COLO668 (cell line): ENCODE results near the gene EIF1AX.
"Not testable (repeated sequence)": the region's sequence is repeated elsewhere in the genome, so short reads cannot be mapped to it uniquely, and the experiment has no call there.

Source experiments
- DNase-seq: peaks from one replicate; lab custom pipeline; 2025; ENCODE audit not compliant: unreplicated experiment; lab: John Stamatoyannopoulos, UW

The EIF1AX gene, protein sequence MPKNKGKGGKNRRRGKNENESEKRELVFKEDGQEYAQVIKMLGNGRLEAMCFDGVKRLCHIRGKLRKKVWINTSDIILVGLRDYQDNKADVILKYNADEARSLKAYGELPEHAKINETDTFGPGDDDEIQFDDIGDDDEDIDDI

GRCh38 chrX:20141281-20142220 lies at the start of gene EIF1AX:
Gene EIF1AX, minus strand, starts transcription at chrX:20141838. Its CDS starts 198 bp downstream, at chrX:20141640.
- DNase-seq = peak; percentile 96

DNA sequence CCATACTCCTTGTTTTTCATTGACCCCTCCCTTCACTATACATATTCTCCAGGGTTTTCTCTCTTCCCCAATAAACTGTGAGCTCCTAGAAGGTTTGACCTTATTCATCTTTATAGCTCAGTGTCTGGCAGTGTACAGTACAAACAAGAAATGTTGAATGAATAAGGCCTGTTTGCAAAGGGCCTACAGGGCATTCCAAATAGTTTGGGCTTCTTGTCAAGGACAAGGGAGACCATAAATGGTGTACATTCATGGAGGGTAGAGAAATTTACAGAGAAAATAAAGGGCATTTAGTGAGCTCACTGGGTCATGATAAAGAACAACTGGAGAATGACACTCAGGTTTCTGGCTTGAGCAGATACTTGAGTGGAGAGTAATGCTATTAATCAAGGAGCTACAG lies 47.5 kb upstream of the EIF1AX start:
- no peak for DNase-seq

- no peak for DNase-seq
Measured at GRCh38 chrX:20181598-20182329, 40.1 kb upstream of the EIF1AX start.

- no peak for DNase-seq
Measured at GRCh38 chrX:20177093-20177492, 35.5 kb upstream of the EIF1AX start.

DNA sequence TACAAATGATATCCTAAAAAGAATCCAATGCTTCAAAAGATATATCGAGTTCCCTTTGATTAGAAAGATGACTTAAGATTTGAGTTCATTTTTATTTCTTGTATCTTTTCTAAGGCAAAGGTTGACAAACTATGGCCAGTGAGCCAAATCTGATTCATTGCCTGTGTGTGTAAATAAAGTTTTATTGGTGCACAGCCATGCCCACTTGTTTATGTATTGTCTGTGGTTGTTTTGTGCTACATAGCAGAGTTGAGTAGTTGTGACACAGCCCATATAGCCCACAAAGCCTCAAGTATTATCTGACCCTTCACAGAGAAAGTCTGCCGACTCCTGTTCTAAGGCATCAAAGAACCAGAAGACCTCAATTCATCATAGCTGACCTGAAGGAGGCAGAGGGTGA lies 32.2 kb upstream of the EIF1AX start:
- DNase-seq = no peak

GRCh38 chrX:20173313-20173712 lies 31.7 kb upstream of the EIF1AX start:
- no peak for DNase-seq

DNA sequence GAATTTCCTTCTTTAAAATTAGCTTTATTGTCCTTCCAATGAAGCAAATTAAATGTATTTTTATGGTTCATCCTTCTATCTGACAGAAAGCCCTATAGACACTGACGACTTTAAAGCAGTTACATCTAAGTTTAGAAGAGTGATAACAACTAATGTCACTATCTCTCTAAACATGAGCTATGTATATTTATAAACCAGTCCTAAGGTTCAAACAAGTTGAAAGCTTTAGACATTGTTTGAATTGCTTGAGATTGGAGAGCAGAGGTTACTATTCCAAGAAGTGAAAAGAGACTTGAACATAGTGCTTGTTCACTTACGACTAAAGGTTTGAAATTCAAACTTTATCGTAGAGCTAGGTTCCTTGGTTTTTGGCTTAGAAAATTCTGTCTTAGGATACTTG lies 30.2 kb upstream of the EIF1AX start:
- no peak for DNase-seq

- DNase-seq = not testable (repeated sequence)
Measured at GRCh38 chrX:20162516-20162915, 20.9 kb upstream of the EIF1AX start.

- DNase-seq = no peak
Measured at GRCh38 chrX:20159797-20160385, 18.3 kb upstream of the EIF1AX start.

DNA sequence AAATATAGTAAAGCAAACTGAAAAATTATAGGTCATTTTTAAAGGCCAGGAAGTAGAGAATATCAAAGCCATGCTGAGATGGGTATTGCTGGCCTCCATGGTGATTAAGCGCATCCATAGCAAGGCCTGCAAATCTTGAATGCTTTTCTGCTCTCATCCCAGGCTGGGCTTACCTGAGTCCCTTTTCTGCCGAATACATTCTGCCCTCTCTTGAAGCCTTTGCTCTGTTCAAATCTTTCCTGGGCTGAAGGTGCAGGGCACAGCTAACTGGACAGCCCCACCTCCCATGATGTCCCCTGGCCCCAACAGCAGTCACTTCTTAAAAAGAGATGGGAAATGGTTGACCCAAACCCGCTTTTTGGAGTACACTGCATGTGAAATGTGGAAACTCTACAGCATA lies 10.1 kb upstream of the EIF1AX start:
- DNase-seq = no peak

- DNase-seq = no peak
Measured at GRCh38 chrX:20149326-20149725, 7.7 kb upstream of the EIF1AX start.

DNA sequence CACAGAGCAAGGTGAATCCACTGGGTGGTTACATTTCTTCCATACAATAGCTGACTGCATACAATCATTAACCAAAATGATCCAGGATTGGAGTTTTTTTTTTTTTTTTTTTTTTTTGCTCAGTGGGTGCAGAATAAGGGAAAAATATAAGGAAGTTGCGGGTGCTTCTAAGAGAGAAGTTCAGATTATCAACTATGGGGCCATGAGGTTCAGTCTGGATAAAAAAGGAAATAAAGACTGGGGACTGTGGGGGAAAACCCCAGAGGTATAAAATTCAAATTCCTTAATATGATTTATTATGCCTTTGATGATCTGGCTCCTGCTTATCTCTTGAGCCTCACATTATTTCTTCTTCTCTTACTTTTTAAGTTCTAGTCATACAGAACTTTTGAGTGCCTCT lies 5.9 kb upstream of the EIF1AX start:
- no peak for DNase-seq

GRCh38 chrX:20144491-20144890 lies 2.9 kb upstream of the EIF1AX start:
- DNase-seq = no peak

DNA sequence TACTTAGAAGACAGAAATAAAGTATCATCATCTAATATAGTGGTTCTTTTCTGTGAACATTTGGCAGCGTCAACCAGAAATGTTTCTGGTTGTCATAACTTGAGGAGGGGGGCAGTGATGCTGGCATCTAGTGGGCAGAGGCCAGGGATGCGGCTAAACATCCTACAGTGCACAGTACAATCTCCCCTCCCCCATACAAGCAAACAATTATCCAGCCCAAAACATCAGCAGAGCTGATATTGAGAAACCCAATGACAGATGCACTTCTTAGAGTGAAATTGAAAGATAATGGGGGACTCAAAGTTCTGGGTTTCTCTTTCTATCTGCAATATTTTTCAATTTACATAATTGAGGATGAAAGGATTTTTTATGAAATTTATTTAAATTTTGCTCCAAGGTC lies 1.9 kb upstream of the EIF1AX start:
- no peak for DNase-seq

DNA sequence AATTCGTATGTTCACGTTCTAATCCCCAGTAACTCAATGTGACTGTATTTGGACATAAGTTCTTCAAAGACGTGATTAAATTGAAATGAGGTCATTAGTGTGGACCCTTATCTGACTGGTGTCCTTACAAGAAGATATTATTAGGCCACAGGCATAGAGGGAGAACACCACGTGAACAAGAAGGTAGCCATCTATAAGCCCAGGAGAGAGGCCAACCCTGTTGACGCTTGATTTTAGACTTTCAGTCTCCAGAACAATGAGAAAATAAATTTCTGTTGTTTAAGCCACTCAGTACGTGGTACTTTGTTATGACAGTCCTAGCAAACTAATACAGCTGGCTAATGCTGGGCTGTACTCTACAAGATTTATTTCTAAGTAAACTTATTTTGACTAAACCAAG lies 1.5 kb upstream of the EIF1AX start:
- no peak for DNase-seq

DNA sequence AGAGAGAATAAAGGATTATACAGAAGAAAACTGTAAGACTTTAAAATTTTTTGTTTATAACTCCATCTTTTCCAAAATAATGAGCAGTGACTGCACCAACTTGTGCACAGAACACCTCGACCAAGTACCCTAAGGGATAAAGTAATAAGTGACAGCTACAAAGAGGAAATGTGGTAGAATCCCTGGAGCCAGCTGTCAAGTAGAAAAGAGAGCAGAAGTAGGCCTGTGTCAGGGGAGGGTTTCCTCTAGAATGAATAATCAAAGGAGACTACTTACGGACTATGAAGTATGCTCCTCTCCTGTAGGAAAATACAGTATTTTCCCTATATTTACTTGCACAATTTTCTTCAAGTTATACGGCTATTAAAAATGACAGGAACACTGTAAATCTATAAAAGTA lies 1.2 kb downstream of the EIF1AX start:
- no peak for DNase-seq

DNA sequence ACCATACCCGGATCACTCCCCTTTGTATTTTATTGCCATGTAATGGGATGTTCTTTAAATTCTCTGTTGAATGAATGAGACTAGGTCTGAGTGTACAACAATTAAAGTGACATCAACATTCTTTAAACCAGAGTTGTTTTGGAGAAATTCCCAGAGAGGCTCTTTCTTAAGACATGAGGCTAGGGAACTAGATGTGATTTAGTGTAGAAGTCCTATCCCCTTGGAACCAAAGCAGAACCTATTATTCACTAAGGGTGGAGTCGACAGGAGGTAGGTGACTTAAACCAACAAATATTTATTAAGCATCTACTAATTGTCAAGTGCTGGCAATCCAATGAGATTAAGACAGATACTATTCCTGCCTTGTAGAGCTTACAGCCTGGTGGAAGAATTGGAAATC lies 1.7 kb downstream of the EIF1AX start:
- DNase-seq = no peak

- DNase-seq = no peak
Measured at GRCh38 chrX:20135944-20136343, 5.7 kb downstream of the EIF1AX start.

DNA sequence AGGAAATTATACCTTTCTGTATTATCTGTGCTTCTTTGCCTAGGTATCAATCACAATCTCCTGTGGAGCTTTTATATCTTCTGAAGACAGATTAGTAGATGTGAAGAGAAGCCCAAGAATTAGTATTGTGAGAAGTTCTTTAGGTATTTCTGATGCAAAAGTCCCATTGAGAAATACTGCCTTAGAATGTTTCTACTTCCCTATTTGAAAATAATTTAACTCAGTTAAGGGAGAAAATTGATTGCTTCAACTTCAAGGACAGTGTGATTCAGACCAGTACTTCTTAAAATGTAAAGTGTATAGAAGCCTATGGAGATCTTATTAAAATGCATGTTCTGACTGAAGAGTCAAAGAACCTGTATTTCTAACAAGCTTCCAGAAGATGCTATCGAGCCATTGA lies 9.0 kb downstream of the EIF1AX start:
- no peak for DNase-seq

GRCh38 chrX:20130357-20130756 lies 11.3 kb downstream of the EIF1AX start:
- DNase-seq = no peak

DNA sequence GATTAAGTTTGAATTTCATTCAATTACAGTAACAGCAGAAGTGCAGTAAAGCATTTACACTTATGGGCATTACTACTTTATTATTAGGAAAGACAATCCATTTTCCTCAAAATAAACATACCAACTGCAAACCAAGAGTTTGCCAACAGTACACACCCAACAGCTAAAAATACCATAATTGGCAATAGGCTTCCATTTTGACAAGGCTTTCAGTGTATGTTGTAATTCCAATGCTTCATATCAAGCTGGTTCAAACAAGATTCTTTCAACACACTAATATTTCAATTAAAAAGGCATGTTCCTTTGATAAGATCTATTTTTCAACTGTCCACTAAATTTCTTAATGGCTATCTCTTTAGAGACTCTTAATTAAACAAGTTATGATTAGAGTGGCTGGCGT lies 12.1 kb downstream of the EIF1AX start:
- no peak for DNase-seq

DNA sequence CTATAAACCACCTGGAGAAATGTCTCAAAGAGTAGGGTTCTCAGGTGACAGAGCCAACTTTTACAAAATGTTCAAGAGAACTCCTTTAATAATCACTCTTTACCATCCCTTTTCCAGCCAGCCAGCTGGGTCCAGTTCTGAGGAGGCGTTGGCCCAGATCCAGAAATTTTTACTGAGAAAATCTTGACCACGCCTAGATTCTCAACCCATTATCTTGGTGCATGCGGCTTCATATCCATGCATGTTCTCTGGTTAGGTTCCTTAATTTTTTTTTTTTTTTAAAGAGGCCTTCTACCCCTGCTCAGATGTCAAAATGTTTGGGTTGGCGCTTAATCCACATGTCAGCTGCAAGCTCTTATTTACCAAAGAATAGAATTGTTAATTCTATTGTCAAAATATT lies 13.0 kb downstream of the EIF1AX start:
- no peak for DNase-seq
